B cell (primary cell): Measurements from ENCODE around the gene VWA8. TPM values are rescaled to one million over a fixed set of nuclear protein-coding genes. Genes with fewer than 3 reads are reported as not detected.
A peak's percentile ranks its signal among the peaks of the same experiment; 100 is the strongest.

Experiments used
- ATAC-seq: fragments of 200-7000 bp; cut with Tn5 transposase; one replicate; pipeline ENCODE4 v1.10.0; 2021; ENCODE audit warnings: low read depth, mild to moderate bottlenecking, moderate number of reproducible peaks, moderate library complexity
- CTCF ChIA-PET: fragments of 350-600 bp; sonication (Branson Sonifier 250); formaldehyde crosslinking; loops from one replicate; lab custom pipeline; 2021; ENCODE audit warnings: antibody characterized with exemption, inconsistent platforms; lab: Charles Lee
- POLR2A ChIA-PET: fragments of 350-600 bp; sonication (Branson Sonifier 250); formaldehyde crosslinking; loops from one replicate; lab custom pipeline; 2021; ENCODE audit warnings: antibody characterized with exemption; lab: Charles Lee
- DNase-seq: peaks from one replicate; pipeline ENCODE4 v3.0.0; 2013
- H2AFZ ChIP-seq: 2 replicates; pipeline ENCODE4 v1.6.1; 2012; ENCODE audit warnings: mild to moderate bottlenecking, low read depth, low read length; ENCODE audit not compliant: insufficient read depth, poor library complexity, severe bottlenecking
- H3K27ac ChIP-seq, 2 donors: 1 replicate in 1 of 2; 2 replicates in 1 of 2; pipeline ENCODE4 v1.5.1; 2012 to 2013; ENCODE audit warnings: low read length in 2 of 2, mild to moderate bottlenecking in 2 of 2, moderate library complexity in 1 of 2
- H3K27me3 ChIP-seq, 4 experiments: fragments of 200-600 bp in 1 of 4; sonication (generic) in 1 of 4; replicated peaks in 1 of 4; 1 replicate in 2 of 4; 2 replicates in 2 of 4; pipeline versions ENCODE4 v1.6.1 to v1.7.0; 2013 to 2016; ENCODE audit warnings: low read length in 3 of 4, mild to moderate bottlenecking in 2 of 4, mixed read lengths in 1 of 4, moderate library complexity in 1 of 4; ENCODE audit not compliant: insufficient read depth in 4 of 4, control insufficient read depth in 3 of 4; ENCODE audit errors: control extremely low read depth in 1 of 4
- H3K36me3 ChIP-seq, 2 experiments: replicated peaks in 1 of 2; 1 replicate in 1 of 2; 2 replicates in 1 of 2; pipeline versions ENCODE4 v1.6.1 to v1.7.1; 2013; ENCODE audit warnings: low read length in 1 of 2; ENCODE audit not compliant: insufficient read depth in 2 of 2, control insufficient read depth in 1 of 2; ENCODE audit errors: control extremely low read depth in 1 of 2, extremely low read depth in 1 of 2
- H3K4me1 ChIP-seq, 2 donors: fragments of 200-600 bp in 1 of 2; sonication (generic) in 1 of 2; 1 replicate in 1 of 2; 2 replicates in 1 of 2; pipeline versions ENCODE4 v1.5.1 to v1.6.1; 2013 to 2017; ENCODE audit warnings: low read length in 2 of 2; ENCODE audit not compliant: control insufficient read depth in 2 of 2, insufficient read depth in 2 of 2
- H3K4me2 ChIP-seq: replicated peaks from 2 replicates; pipeline ENCODE3; 2012; ENCODE audit warnings: mild to moderate bottlenecking, low read depth, low read length; ENCODE audit not compliant: poor library complexity, severe bottlenecking
- H3K4me3 ChIP-seq, 5 experiments: fragments of 200-600 bp in 1 of 5; sonication (generic) in 1 of 5; 1 replicate in 3 of 5; 2 replicates in 2 of 5; pipeline versions ENCODE4 v1.5.1 to v1.7.0; 2011 to 2016; ENCODE audit warnings: low read length in 4 of 5, mild to moderate bottlenecking in 4 of 5, low read depth in 2 of 5, control low read depth in 1 of 5, moderate library complexity in 1 of 5; ENCODE audit not compliant: insufficient read depth in 1 of 5; ENCODE audit errors: control extremely low read depth in 1 of 5, extremely low read depth in 1 of 5
- H3K79me2 ChIP-seq: fragments of 200-600 bp; sonication (generic); one replicate; pipeline ENCODE4 v1.6.0; 2016; ENCODE audit warnings: low read length; ENCODE audit not compliant: control insufficient read depth, insufficient read depth
- H3K9ac ChIP-seq: fragments of 200-600 bp; sonication (generic); 2 replicates; pipeline ENCODE4 v1.6.1; 2017; ENCODE audit warnings: mild to moderate bottlenecking, low read length, moderate library complexity
- H3K9me3 ChIP-seq, 3 donors: one replicate each; pipeline versions ENCODE4 v1.6.1 to v1.7.1; 2013; ENCODE audit warnings: low read length in 2 of 3; ENCODE audit not compliant: control insufficient read depth in 2 of 3, insufficient read depth in 1 of 3; ENCODE audit errors: control extremely low read depth in 1 of 3
- H4K20me1 ChIP-seq: 2 replicates; pipeline ENCODE4 v1.6.0; 2012; ENCODE audit warnings: mild to moderate bottlenecking, low read length; ENCODE audit not compliant: insufficient read depth, control insufficient read depth, poor library complexity, severe bottlenecking
- H3K27ac Mint-ChIP-seq: one replicate; pipeline ENCODE4 v1.8.0; 2021; ENCODE audit warnings: mixed read lengths
- H3K27me3 Mint-ChIP-seq: one replicate; pipeline ENCODE4 v1.8.0; 2021; ENCODE audit warnings: mixed read lengths
- H3K4me1 Mint-ChIP-seq: one replicate; pipeline ENCODE4 v1.8.0; 2021; ENCODE audit warnings: mixed read lengths
- H3K4me3 Mint-ChIP-seq: one replicate; pipeline ENCODE4 v1.8.0; 2021; ENCODE audit warnings: mixed read lengths
- H3K9me3 Mint-ChIP-seq: one replicate; pipeline ENCODE4 v1.8.0; 2022; ENCODE audit warnings: mixed read lengths; ENCODE audit not compliant: insufficient read depth
- CTCF ChIP-seq: fragments of 200-600 bp; IDR thresholded peaks from one replicate; pipeline ENCODE4 v1.8.0; 2022; ENCODE audit warnings: antibody characterized with exemption, mild to moderate bottlenecking
- EZH2 ChIP-seq: IDR thresholded peaks from 2 replicates; pipeline ENCODE4 v1.6.1; 2012; ENCODE audit warnings: borderline replicate concordance, low read depth, mild to moderate bottlenecking, moderate library complexity, low read length; ENCODE audit not compliant: insufficient read depth, poor library complexity, severe bottlenecking
- WGBS: methylation state at CpG from one replicate; pipeline ENCODE4 v1.1.5; 2013; ENCODE audit warnings: missing lambda C conversion rate; ENCODE audit not compliant: insufficient coverage; 5-methylcytosine and 5-hydroxymethylcytosine counted together
- intact Hi-C: fragments of 100-400 bp; cut with micrococcal nuclease; formaldehyde crosslinking; loops from one replicate; pipeline ENCODE4 v1.10.0; 2022
- polyA plus RNA-seq: library from polyadenylated mRNA; depleted of rRNA; stranded (reverse); fragments of >200 nt; gene quantifications from 2 replicates; pipeline ENCODE4 v1.2.3, GENCODE V29; 2012
- total RNA-seq, 2 donors: library from RNA; stranded (reverse); fragments of 120-200 nt in 1 of 2; gene quantifications; 1 replicate in 1 of 2; 2 replicates in 1 of 2; pipeline versions ENCODE4 v1.2.3 to v1.2.4, GENCODE V29; 2013 to 2022

The VWA8 gene
- total and polyA plus RNA-seq, 2 donors (not counting 1 experiment from before 2014, with no cell fraction given), result 6.0 to 19.7 TPM

- H3K27ac ChIP-seq, result no peak overlapping the region
- Mint-ChIP-seq H3K4me1 (peaks cover 35% of the 10 kb centered on the region), H3K9me3 (no peaks in the 10 kb centered on the region), H3K4me3 (no peak overlapping the region), H3K27me3 (no peaks in the 10 kb centered on the region), H3K27ac (no peak overlapping the region)
- H4K20me1 ChIP-seq, result no peaks in the 10 kb centered on the region
- H3K4me2 ChIP-seq, result no peak overlapping the region
- intact Hi-C loops, result no loop called here
- ChIA-PET CTCF (no interaction called here), POLR2A (no interaction called here)
- no peak overlapping the region for H3K4me3 ChIP-seq
- no peaks in the 10 kb centered on the region for H3K79me2 ChIP-seq
- peak; percentile 14 for DNase-seq
- ATAC-seq, result no peak
- TF ChIP-seq EZH2, result no peak
- TF ChIP-seq CTCF, result no peak
- no peak overlapping the region for H3K9ac ChIP-seq
- H3K4me1 ChIP-seq, result peaks cover 13 to 18% of the 10 kb centered on the region in 2 donors
- no peaks in the 10 kb centered on the region for H3K9me3 ChIP-seq
- WGBS, result no CpG with 5 or more reads among the region's 2 CpGs
- no peak overlapping the region for H2AFZ ChIP-seq
- H3K27me3 ChIP-seq, result no peaks in the 10 kb centered on the region
- H3K36me3 ChIP-seq, result peaks cover 2 to 5% of the 10 kb centered on the region in 2 experiments
These were observed 148.1 kb downstream of the VWA8 start for GRCh38 chr13:41812851-41813250.

DNA sequence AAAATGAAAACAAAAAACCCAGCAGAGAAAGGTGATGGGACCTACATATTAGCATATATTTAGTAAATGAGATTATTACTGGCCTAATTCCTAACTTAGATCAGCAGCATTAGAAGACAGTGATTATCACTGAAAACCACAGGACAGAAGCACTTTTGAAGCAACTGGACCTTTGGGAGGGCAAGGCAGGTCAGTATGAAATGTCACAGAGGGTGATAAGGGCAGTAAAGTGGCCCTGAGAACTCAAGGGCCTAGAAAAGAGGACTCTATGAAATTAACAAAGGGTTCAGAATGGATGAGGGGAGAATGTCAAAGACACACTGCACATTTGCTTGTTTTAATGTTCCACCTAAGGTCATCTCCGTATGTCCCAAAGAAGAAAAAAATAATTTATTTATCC, 148.7 kb downstream of the VWA8 start:
- H3K9me3 ChIP-seq, result no peaks in the 10 kb centered on the region
- H3K79me2 ChIP-seq, result no peaks in the 10 kb centered on the region
- DNase-seq (no peak), ATAC-seq (no peak)
- no peaks in the 10 kb centered on the region for H4K20me1 ChIP-seq
- H3K27me3 ChIP-seq, result no peaks in the 10 kb centered on the region
- no peak overlapping the region for H2AFZ ChIP-seq
- Mint-ChIP-seq H3K4me3 (no peak overlapping the region), H3K4me1 (peaks cover 35% of the 10 kb centered on the region), H3K9me3 (no peaks in the 10 kb centered on the region), H3K27ac (no peak overlapping the region), H3K27me3 (no peaks in the 10 kb centered on the region)
- intact Hi-C loops, result no loop called here
- no peak overlapping the region for H3K9ac ChIP-seq
- H3K36me3 ChIP-seq, result peaks cover 5 to 8% of the 10 kb centered on the region in 2 experiments
- no CpG with 5 or more reads among the region's 1 CpG for WGBS
- CTCF ChIA-PET, result no interaction called here
- H3K4me1 ChIP-seq, result peaks cover 13 to 18% of the 10 kb centered on the region in 2 donors
- TF ChIP-seq CTCF, result no peak
- no peak for TF ChIP-seq EZH2
- H3K4me3 ChIP-seq, result no peak overlapping the region
- no peak overlapping the region for H3K4me2 ChIP-seq
- H3K27ac ChIP-seq, result no peak overlapping the region
- POLR2A ChIA-PET, result no interaction called here
